SU-DHL-6 (cell line): ENCODE results near the gene ZNF264.

Source experiments
- EZH2phosphoT487 ChIP-seq: fragments of 200-600 bp; sonication (generic), shearing (Covaris generic); conservative IDR thresholded peaks from 2 replicates; pipeline ENCODE4 v1.6.1; 2018; ENCODE audit warnings: mild to moderate bottlenecking, antibody characterized with exemption, low read length, moderate library complexity, mixed read lengths
- TF ChIP-seq, protein P1 (sequence below): fragments of 200-600 bp; sonication (generic); IDR thresholded peaks from one replicate; pipeline ENCODE4 v1.5.1; 2017; ENCODE audit warnings: antibody characterized with exemption, mild to moderate bottlenecking, low read length, moderate library complexity; ENCODE audit not compliant: insufficient read depth, poor library complexity, severe bottlenecking

DNA sequence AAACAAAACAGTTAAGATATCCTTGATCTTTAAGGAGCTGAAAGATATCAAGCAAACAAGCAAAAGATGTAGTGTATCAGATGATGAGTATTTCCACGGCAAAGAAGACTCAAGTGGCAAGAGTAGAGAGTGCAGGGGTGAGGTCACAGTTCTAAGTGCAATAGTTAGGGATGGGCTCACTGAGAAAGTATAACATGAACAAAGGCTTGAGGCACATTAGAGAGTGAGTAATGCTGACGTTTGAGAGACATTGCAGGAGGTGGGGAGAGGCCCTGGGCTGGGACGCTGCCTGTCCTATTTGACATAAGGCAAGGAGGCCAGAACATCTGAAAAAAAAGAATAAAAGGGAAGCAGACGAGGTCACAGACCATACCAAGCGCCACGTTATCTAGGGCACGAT is 25.5 kb upstream of the ZNF264 start:
- TF ChIP-seq, protein P1, sequence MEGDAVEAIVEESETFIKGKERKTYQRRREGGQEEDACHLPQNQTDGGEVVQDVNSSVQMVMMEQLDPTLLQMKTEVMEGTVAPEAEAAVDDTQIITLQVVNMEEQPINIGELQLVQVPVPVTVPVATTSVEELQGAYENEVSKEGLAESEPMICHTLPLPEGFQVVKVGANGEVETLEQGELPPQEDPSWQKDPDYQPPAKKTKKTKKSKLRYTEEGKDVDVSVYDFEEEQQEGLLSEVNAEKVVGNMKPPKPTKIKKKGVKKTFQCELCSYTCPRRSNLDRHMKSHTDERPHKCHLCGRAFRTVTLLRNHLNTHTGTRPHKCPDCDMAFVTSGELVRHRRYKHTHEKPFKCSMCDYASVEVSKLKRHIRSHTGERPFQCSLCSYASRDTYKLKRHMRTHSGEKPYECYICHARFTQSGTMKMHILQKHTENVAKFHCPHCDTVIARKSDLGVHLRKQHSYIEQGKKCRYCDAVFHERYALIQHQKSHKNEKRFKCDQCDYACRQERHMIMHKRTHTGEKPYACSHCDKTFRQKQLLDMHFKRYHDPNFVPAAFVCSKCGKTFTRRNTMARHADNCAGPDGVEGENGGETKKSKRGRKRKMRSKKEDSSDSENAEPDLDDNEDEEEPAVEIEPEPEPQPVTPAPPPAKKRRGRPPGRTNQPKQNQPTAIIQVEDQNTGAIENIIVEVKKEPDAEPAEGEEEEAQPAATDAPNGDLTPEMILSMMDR, result no peak
- no peak for TF ChIP-seq EZH2phosphoT487
